Measurements from ENCODE around the gene TTLL9.

The TTLL9 gene

GRCh38 chr20:31875671-31876070, 5.2 kb downstream of the TTLL9 start:
- in situ Hi-C loops (cut with MboI; ENCODE audit: low sequenced_read_pairs) = no loop called here

DNA sequence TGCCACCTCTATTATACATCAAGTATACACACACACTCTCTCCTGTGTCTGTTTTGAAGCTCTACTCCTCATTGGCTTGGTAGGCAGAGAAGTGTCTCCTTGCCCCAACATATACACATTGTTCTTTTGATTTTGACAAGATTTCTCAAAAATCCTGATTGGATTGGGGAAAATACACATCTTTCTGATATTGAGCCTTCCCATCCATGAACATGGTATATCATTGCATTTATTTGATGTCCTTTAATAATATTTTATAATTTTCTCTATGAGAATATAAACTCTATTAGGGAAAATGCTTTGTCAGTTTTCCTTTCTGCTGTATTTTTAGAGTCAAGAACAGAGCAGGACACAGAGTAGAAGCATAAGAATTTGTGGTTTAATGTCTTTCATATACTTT, 7.2 kb downstream of the TTLL9 start:
- in situ Hi-C loops (cut with MboI; ENCODE audit: low sequenced_read_pairs) = no loop called here

DNA sequence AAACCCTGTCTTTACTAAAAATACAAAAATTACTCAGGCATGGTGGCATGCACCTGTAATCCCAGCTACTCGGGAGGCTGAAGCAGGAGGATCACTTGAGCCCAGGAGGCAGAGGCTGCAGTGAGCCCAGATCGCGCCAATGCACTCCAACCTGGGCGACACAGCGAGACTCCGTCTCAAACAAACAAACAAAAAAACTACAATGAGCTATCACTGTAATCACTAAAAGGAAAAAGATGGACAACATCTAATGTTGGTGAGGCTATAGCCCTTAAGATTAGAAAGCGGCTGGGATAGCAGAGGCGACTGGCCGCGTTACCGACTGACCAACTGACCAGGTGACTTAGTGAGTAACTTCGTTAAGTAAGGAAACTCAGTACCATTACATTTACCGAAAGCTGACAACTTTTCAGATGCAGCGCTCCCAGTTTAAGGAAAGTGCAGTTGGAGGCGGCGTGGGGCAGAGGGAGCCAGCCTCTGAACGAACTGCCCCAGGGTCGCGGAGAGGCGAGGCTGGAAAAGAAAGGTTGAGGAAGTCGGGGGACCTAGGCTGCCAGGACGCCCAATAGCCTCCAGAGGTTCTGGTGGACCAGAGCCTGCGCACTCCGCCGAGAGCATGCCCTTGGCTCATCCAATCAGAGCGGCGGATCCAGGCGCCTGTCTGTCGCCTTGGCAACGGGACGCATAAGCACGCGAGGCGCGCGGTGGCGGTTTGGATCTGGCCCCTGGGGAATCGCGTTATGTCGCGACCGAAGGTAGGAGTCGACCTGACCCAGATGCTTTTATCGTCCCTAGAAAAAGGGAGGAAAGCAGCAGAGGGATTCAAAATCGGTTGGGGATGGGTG, 8.9 kb downstream of the TTLL9 start:
- in situ Hi-C loops (cut with MboI; ENCODE audit: low sequenced_read_pairs) = no loop called here

DNA sequence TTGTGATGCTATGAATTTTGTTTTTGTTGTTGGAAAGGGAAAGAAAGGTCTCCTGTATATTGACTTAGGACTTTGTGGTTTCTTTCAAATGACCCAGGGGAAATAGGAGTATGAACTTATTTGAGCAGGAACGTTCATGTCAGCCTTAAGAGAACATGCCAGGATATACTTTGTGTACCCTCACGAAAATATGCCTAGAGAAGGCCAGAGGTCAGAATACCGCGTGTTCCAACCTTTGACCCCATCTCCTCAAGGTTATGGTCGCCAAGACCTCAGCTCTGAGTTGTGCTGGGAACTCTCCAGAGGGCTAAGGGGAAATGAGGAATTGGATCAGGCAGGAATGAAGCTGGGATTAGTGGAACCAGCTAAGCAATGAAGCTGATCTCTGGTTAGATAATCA, 11.5 kb downstream of the TTLL9 start:
- in situ Hi-C loops (cut with MboI; ENCODE audit: low sequenced_read_pairs) = no loop called here

GRCh38 chr20:31883829-31884228, 13.4 kb downstream of the TTLL9 start:
- in situ Hi-C loops (cut with MboI; ENCODE audit: low sequenced_read_pairs) = no loop called here

DNA sequence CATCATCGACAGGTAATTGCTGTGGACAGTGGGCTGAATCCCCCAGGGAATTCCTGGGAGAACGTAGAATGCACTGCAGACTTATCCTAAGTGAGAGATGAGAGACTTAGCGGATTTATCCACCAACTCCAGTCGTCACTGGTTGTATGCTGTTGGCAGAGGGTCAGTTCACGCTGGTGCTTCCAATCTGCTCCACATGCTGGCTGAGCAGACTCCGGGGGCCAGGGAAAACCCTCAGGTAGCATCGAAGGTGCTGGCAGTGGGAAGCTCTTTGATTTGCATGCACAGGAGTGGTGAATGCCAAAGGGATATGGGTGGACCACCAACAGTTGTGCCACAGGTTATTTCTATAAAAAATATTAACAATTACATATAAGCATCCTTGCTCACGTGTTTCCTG, 20.2 kb downstream of the TTLL9 start:
- in situ Hi-C loops (cut with MboI; ENCODE audit: low sequenced_read_pairs) = no loop called here

GRCh38 chr20:31894980-31895675, 24.7 kb downstream of the TTLL9 start:
- in situ Hi-C loops (cut with MboI; ENCODE audit: low sequenced_read_pairs) = no loop called here

DNA sequence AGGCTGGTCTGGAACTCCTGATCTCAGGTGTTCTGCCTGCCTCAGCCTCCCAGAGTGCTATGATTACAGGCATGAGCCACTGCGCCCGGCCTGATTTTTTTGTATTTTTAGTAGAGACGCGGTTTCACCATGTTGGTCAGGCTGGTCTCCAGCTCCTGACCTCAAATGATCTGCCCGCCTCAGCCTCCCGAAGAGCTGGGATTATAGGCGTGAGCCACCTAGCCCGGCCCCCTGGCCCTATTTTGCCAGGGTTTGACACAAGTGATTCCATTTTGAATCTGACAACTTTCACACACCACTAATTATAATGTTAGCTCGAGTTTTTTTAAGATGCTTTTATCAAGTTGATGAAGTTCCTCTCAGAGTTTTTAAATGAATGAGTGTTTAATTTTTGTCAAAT, 25.6 kb downstream of the TTLL9 start:
- in situ Hi-C loops (cut with MboI; ENCODE audit: low sequenced_read_pairs) = no loop called here

GRCh38 chr20:31897541-31897940, 27.1 kb downstream of the TTLL9 start:
- in situ Hi-C loops (cut with MboI; ENCODE audit: low sequenced_read_pairs) = no loop called here

- in situ Hi-C loops (cut with MboI; ENCODE audit: low sequenced_read_pairs) = no loop called here
Measured at GRCh38 chr20:31901615-31902014, 31.2 kb downstream of the TTLL9 start.

DNA sequence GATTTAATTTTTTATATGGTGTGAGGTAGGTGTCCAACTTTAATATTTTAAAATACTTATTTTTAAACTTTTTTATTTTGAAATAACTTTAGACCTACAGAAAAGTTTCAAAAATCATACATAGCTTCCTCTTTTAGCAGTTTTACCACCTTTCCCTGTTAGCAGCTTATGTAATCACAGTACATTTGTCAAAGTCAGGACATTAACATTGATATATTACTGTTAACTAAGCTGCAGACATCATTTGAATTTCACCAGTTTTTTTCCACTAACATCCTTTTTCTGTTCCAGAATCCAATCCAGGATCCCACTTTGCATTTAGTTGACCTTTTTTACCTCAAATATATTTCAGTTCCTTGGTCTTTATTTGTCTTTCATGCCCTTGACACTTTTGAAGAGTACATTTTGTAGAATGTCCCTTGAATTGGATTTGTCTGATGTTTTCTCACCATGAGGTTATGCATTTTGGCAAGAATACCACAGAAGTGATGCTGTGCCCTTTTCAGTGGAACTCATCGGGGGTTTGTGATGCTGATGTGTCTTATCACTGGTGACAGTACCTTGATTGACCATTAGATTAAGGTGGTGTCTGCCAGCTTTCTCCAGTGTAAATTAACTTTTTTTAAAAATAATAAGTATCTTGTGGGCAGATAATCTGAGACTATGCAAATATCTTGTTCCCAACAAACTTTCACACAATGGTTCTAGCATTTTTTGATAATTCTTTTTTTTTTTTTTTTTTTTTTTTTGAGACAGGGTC, 33.4 kb downstream of the TTLL9 start:
- in situ Hi-C loops (cut with MboI; ENCODE audit: low sequenced_read_pairs) = no loop called here

- in situ Hi-C loops (cut with MboI; ENCODE audit: low sequenced_read_pairs) = no loop called here
Measured at GRCh38 chr20:31906001-31906400, 35.6 kb downstream of the TTLL9 start.

DNA sequence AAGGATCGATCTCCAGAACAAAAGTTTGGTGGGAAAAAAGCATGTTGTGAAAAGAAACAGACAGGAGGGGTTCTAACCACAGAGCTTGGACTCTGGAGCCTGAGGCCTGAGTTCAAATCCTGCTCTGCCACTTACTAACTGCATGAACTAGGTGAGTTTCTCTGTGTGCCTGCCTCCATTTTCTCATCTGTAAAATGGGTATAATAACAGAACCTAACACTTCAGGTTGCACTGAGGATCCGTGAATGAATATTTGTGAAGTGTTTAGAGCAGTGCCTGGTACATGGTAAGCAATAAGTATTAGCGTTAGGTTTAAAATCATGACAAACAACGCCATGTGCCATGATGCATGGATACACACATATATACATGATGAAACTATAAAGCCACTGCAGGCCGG, 36.6 kb downstream of the TTLL9 start:
- in situ Hi-C loops (cut with MboI; ENCODE audit: low sequenced_read_pairs) = no loop called here

DNA sequence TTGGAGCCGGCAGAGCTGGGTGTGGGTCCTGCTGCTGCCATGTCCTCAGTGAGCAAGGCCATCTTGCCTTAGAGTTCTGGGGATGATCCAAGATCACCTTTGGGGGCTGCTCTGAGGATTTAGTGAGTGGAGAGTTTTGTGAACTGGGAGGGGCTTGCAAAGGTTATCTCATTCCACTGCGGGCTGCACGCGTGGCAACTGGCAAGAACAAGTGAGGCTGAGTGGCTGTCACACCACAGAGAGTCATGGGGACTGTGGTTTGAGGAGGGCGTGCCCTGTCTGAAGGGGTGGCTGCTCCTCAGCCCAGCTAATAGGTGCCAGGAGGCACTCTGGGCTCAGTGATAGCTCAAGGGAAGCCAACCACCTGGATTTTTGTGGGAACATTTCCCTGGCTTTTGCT, 37.6 kb downstream of the TTLL9 start:
- in situ Hi-C loops (cut with MboI; ENCODE audit: low sequenced_read_pairs) = no loop called here

GRCh38 chr20:31908424-31908823, 38.0 kb downstream of the TTLL9 start:
- in situ Hi-C loops (cut with MboI; ENCODE audit: low sequenced_read_pairs) = no loop called here

DNA sequence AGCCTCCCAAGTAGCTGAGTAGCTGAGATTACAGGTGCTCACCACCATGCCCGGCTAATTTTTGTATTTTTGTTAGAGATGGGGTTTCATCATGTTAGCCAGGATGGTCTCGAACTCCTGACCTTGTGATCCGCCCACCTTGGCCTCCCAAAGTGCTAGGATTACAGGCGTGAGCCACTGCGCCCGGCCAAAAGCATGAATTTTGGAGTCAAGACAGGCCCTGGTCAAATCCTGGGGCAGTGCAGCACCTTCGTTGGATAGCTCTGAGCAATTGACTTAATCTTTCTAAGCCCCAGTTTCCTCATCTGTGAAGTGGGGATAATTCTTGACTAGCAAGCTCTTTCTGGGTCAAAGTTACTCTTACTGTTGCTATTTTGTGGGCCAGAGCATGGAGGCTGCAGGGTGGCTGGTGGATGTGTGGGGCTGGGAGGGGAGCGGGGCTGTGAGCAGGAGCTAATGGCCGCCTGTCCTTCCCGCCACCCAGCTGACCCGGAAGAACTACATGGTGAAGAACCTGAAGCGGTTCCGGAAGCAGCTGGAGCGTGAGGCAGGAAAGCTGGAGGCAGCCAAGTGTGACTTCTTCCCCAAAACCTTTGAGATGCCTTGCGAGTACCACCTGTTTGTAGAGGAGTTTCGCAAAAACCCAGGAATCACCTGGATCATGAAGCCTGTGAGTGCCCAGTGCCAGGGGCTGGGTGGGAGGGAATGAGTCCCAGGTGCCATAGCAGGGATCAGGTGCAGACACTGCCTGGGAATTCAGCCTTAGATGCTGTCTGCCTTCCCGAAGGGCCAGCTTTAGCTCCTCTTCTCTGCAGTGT, 39.0 kb downstream of the TTLL9 start:
- in situ Hi-C loops (cut with MboI; ENCODE audit: low sequenced_read_pairs) = no loop called here

DNA sequence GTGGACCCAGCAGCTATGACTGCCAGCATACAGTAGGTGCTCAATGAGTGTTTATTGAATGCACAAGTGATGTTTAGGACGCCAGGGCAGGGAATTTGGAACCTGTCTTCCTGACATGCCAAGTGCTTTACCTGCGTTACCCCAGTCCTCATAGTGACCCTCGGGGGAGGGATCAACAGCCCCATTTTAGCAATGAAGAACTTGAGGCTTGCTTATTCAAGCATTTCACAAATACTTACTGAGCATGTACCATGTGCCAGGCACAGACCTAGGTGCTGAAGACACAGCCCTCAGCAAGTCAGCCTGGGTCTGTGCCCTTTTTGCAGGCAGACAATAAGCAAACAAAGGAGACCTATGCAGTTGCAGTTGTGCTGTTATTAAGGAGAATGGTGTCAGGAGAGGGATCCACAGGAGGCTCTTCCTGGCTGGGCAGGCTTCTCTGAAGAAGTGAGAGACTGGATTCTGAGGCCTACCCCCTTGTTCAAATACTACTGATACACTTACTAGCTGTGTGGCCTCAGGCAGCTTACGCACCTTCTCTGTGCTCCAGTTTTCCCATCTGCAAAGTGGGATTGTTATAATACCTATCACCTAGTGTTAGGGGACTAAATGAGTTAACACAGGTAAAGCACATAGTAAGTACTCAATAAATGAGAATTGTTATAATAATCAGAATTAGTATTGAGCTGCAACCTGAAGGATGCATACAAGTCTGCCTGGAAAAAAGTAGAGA, 39.8 kb downstream of the TTLL9 start:
- in situ Hi-C loops (cut with MboI; ENCODE audit: low sequenced_read_pairs) = no loop called here

- in situ Hi-C loops (cut with MboI; ENCODE audit: low sequenced_read_pairs) = no loop called here
Measured at GRCh38 chr20:31913431-31914157, 43.2 kb downstream of the TTLL9 start.

DNA sequence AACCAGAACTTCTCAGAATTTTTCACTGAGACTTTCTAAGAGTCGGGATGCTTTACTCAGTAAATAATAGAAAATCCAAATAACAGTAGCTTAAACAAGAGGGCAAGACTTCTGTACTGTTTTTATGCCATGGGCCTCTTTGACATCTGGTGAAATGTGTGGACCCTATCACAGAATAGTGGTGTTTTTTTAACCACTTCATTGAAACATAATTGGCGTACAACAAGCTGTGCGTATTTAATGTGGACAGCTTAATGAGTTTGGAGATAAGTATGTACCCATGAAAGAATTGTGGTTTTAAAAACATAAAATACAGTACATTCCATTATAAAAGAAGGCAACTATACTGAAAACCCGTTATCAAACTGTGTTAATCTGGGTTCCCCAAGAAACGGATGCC, 43.7 kb downstream of the TTLL9 start:
- in situ Hi-C loops (cut with MboI; ENCODE audit: low sequenced_read_pairs) = no loop called here
